Measurements from ENCODE around the gene GRIK5.

The GRIK5 gene

GRCh38 chr19:42076380-42076944 is 6.5 kb upstream of the GRIK5 start:
- Mint-ChIP-seq H3K4me3 (peak overlapping the region; percentile 93 to 94 (median 93)), H3K9me3 (no peaks in the 10 kb centered on the region)
- no peak for TF ChIP-seq CTCF (IDR thresholded peaks at IDR 0.05; ENCODE audit: unreplicated experiment in 3 of 3)

GRCh38 chr19:42075616-42076379 is 5.8 kb upstream of the GRIK5 start, which contains the start of gene ZNF574:
TSS of gene ZNF574 (plus strand) at chr19:42076166. CDS start at chr19:42078607, 2,441 bp downstream.
- Mint-ChIP-seq H3K4me3 (peak within 1 kb of the TSS; percentile 94 to 98 (median 94)), H3K27ac (peak within 1 kb of the TSS; percentile 96 to 100 (median 100)), H3K9me3 (no peaks in the 10 kb centered on the region), H3K36me3 (ENCODE audit: low read depth) (peaks cover 13% of the 10 kb centered on the region), H3K27me3 (ENCODE audit: low read depth) (no peaks in the 10 kb centered on the region), H3K4me1 (peaks cover 36% of the 10 kb centered on the region)
- TF ChIP-seq CTCF (IDR thresholded peaks at IDR 0.05; ENCODE audit: unreplicated experiment in 3 of 3): no peak

More at GRCh38 chr19:42076380-42076944, 6.5 kb upstream of the GRIK5 start:
- no peaks in the 10 kb centered on the region for H3K27me3 Mint-ChIP-seq (ENCODE audit: low read depth)
- H3K27ac Mint-ChIP-seq: peak overlapping the region; percentile 60 to 100 (median 96)
- H3K36me3 Mint-ChIP-seq (ENCODE audit: low read depth): peaks cover 19% of the 10 kb centered on the region
- peaks cover 35% of the 10 kb centered on the region for H3K4me1 Mint-ChIP-seq

- H3K9me3 Mint-ChIP-seq: no peaks in the 10 kb centered on the region
- peak overlapping the region; percentile 94 to 98 (median 94) for H3K4me3 Mint-ChIP-seq
- no peak for TF ChIP-seq CTCF (IDR thresholded peaks at IDR 0.05; ENCODE audit: unreplicated experiment in 3 of 3)
- H3K4me1 Mint-ChIP-seq: peaks cover 41% of the 10 kb centered on the region
- peaks cover 13% of the 10 kb centered on the region for H3K36me3 Mint-ChIP-seq (ENCODE audit: low read depth)
- H3K27me3 Mint-ChIP-seq (ENCODE audit: low read depth): no peaks in the 10 kb centered on the region
- H3K27ac Mint-ChIP-seq: peak overlapping the region; percentile 96 to 100 (median 100)
Observed at GRCh38 chr19:42075364-42075615, 5.3 kb upstream of the GRIK5 start.

GRCh38 chr19:42074513-42075363 is 4.7 kb upstream of the GRIK5 start:
- Mint-ChIP-seq H3K27ac (peak overlapping the region; percentile 96 to 100 (median 100)), H3K27me3 (ENCODE audit: low read depth) (no peaks in the 10 kb centered on the region), H3K36me3 (ENCODE audit: low read depth) (peaks cover 13% of the 10 kb centered on the region), H3K4me1 (peaks cover 42% of the 10 kb centered on the region), H3K9me3 (no peaks in the 10 kb centered on the region), H3K4me3 (peak overlapping the region; percentile 94 to 98 (median 94))
- no peak for TF ChIP-seq CTCF (IDR thresholded peaks at IDR 0.05; ENCODE audit: unreplicated experiment in 3 of 3)

GRCh38 chr19:42071247-42071646 is 1.2 kb upstream of the GRIK5 start:
- no peaks in the 10 kb centered on the region for H3K9me3 Mint-ChIP-seq
- H3K4me3 Mint-ChIP-seq: peak overlapping the region; percentile 35 to 75 (median 60)
- no peaks in the 10 kb centered on the region for H3K36me3 Mint-ChIP-seq (ENCODE audit: low read depth)
- H3K4me1 Mint-ChIP-seq: peaks cover 22% of the 10 kb centered on the region
- H3K27ac Mint-ChIP-seq: peak overlapping the region; percentile 40 to 68 (median 46)
- TF ChIP-seq CTCF (IDR thresholded peaks at IDR 0.05; ENCODE audit: unreplicated experiment in 3 of 3): no peak
- H3K27me3 Mint-ChIP-seq (ENCODE audit: low read depth): no peaks in the 10 kb centered on the region

Measured in nephron (organoid).